H1 (cell line): ENCODE data around the gene PTPN1. TPM values are rescaled to one million over a fixed set of nuclear protein-coding genes. Genes with fewer than 3 reads are reported as not detected.

Source experiments
- NANOG ChIP-seq: IDR thresholded peaks from 2 replicates; pipeline ENCODE4 v1.6.1; 2011; ENCODE audit warnings: low read length, low read depth, mild to moderate bottlenecking, inconsistent platforms; ENCODE audit not compliant: insufficient read depth, poor library complexity, severe bottlenecking
- RAD21 ChIP-seq, 2 experiments: IDR thresholded peaks in 1 of 2; conservative IDR thresholded peaks in 1 of 2; 2 replicates each; pipeline ENCODE4 v1.6.1; 2011; ENCODE audit warnings: low read depth in 2 of 2, low read length in 2 of 2, improper control_type of control experiment in 1 of 2, inconsistent platforms in 1 of 2, mild to moderate bottlenecking in 1 of 2, moderate library complexity in 1 of 2
- ZNF274 ChIP-seq: IDR thresholded peaks from 2 replicates; pipeline ENCODE4 v1.7.0; 2012; ENCODE audit warnings: low read length, borderline replicate concordance; ENCODE audit errors: extremely low read depth
- polyA plus RNA-seq, 7 experiments: library from polyadenylated mRNA; depleted of rRNA in 3 of 7; stranded (reverse) in 5 of 7; unstranded in 2 of 7; fragments of >200 nt in 5 of 7; fragments of 200-250 nt in 2 of 7; gene quantifications; 1 replicate in 5 of 7; 2 replicates in 1 of 7; 4 replicates in 1 of 7; pipeline versions ENCODE4 v1.2.1 to v1.2.3, GENCODE V29; 2011 to 2013; ENCODE audit warnings: missing spikeins in 2 of 7, mixed read lengths in 2 of 7
- total RNA-seq: library from RNA; stranded (reverse); fragmentation: NEBNext Ultra II Directional; extraction: Animal tissue kit (Norgen Biotek cat#: 25700); gene quantifications from 2 replicates; pipeline ENCODE4 v1.2.1, GENCODE V29; 2021

The PTPN1 gene
- total and polyA plus RNA-seq, 2 of the 8 experiments (the other 6 are each of a cell fraction or from before 2014, with no cell fraction given), result 18.6 to 32.1 TPM

DNA sequence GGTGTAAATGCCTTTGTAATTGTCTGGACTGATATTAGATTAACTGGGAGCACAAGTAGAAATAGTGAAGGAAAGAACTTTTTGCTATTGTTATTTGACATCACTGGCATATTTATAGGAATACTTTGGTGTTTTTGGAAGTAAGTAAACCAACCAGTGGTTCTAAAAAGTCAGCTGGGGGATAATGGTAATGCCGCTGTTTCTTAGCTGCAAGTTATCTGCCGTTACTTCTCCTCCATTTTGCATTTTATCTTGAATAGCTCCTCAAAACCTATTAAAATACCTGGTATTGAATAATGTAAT, 3.8 kb downstream of the PTPN1 start (continued):
- TF ChIP-seq ZNF274 (no peak), RAD21 (IDR thresholded peaks at IDR 0.05 in 1 of 2, conservative IDR thresholded peaks at IDR 0.05 in 1 of 2; ENCODE audit: low read depth in 2 of 2, low read length in 2 of 2) (no peak), NANOG (no peak)
- TF ChIP-seq, all 59 proteins: peak for 0
